ENCODE measurements around the gene CIROP. TPM values are rescaled to one million over a fixed set of nuclear protein-coding genes. Genes with fewer than 3 reads are reported as not detected.

CIROP gene
- total and polyA plus RNA-seq, 3 donors from 2014 or later: not detected

DNA sequence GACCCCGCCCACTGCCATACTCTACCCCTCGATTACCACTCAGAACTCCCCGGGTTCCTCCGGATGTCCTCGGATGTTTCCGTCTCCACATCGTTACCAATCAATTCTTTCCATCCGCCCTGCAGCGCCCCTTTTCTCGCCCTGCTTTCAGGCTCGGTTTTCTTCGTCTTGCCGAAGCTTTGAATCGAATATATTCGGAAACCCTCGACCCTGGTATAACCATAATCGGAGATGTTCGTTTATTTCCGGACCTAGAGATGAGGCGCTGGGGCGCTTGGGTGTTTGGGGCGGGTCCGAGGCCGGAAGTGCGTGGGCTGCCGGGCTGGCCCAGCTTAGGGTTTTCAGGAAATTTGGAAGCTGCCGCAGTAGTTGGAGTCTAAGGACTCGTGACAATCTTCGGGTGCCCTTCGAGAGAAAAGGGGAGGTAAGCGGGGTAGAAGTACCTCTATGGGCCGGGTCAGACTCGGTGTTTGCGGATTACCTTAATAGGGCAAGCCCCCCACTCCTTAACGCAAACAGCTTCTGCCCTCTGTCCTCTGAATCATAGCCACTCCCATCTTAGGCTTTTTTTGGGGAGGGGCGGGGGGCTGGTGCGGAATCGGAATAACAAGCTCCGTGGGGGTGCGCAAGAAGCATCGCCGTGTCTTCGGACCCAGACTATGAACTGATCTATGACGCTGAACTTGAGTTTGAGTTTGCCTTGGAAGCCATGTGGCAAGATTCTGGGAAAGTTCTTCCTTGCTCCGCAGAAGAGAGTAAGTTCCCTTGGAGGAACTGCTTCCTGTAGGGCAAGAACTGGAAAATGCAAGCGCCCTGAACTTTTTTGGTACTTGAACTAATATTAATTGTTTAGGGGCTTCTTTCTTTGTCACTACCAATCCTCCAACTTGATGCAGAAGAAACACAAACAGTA is 9.3 kb downstream of the CIROP start, which contains the start of gene C14orf119:
TSS of gene C14orf119 (plus strand) at position 310 of the 913 bp plus-strand sequence. CDS start 2,154 bp downstream, outside the sequence.
- peak; percentile 60 for TF ChIP-seq POLR2A (IDR thresholded peaks at IDR 0.05)
- TF ChIP-seq CTCF (IDR thresholded peaks at IDR 0.05): no peak
- peak; percentile 100 for DNase-seq
- 0 to 1% methylated on average over 32 to 46 of the region's 46 CpGs for WGBS, 2 donors
- H3K36me3 ChIP-seq (ENCODE audit: low read depth, missing control alignments): no peaks in the 10 kb centered on the region
- no peaks in the 10 kb centered on the region for H3K9me3 ChIP-seq
- H3K4me1 ChIP-seq: peaks cover 8% of the 10 kb centered on the region
- H3K4me3 ChIP-seq: peak within 1 kb of the TSS; percentile 95 to 98
- intact Hi-C loops (cut with DNase I; ENCODE audit: low total_unique reads): no loop called here
- H3K27ac ChIP-seq: peak within 1 kb of the TSS; percentile 98 to 100
- no peaks in the 10 kb centered on the region for H3K27me3 ChIP-seq

DNA sequence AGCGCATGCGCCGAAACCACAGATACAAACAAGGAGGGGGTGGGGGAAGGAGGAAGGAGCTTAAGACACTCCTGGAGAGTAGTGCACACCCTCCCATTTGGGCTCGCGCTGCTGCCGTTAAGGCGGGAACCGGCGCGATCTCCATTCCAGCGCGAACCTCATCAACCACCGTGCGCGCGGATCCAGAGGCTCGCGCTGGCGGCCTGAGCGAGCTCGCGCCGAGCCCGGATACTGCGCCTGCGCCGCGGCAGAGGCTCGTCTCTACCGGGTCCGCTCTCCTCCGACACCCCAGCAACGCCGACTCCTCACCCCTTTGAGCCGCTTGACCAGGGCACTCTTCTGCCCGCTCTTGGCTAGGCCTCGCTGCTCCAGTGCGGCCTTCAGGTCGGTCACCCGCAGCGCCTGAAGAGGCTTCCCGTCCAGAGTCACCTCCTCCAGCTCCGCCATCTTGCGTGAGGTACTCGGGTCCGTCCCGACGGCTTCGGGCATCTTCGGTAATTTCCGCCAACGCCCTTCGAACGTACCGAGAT is 10.1 kb downstream of the CIROP start, which contains the start of gene ACIN1:
TSS of gene ACIN1 (minus strand) at position 471 of the 530 bp plus-strand sequence. CDS start at position 447, 24 bp downstream.
- H3K9me3 ChIP-seq: no peaks in the 10 kb centered on the region
- H3K4me3 ChIP-seq: peak within 1 kb of the TSS; percentile 95 to 98
- H3K36me3 ChIP-seq (ENCODE audit: low read depth, missing control alignments): no peaks in the 10 kb centered on the region
- intact Hi-C loops (cut with DNase I; ENCODE audit: low total_unique reads): no loop called here
- WGBS, 2 donors: 0 to 1% methylated on average over 11 to 55 of the region's 55 CpGs
- H3K4me1 ChIP-seq: peaks cover 8% of the 10 kb centered on the region
- TF ChIP-seq POLR2A (IDR thresholded peaks at IDR 0.05): no peak
- peak in 1 of 3 experiments; percentile 22 for TF ChIP-seq CTCF (IDR thresholded peaks at IDR 0.05)
- peak; percentile 87 for DNase-seq
- no peaks in the 10 kb centered on the region for H3K27me3 ChIP-seq
- H3K27ac ChIP-seq: peak within 1 kb of the TSS; percentile 98 to 100

DNA sequence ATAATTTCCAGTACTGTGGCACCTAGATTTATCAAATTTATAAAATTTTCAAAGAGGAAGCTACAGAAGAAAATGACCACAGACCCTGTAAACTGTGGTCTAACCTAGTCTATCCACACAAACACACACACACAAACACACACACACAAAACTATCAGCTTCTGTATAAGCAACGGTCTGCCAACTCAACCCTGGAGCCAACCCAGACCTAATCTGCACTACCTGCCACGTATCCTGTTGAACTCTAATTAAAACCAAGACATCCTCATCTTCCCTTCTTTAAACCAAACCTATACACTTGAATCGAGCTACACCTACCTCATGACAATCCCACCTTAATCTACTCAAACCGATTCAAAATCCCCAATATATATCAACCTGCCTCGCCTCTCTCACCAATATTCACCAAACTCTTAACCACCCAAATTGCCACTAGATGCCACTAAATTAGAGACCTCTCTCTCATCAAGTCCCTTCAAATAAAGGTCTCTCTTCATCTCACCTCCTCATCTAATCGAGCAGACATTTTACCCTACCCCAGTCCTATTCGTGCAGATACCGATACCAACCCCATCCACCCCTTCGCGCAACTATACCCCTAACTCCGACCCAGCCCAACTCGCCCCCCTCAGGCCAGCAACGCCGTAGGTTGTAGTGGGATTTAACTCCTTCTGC is 10.7 kb downstream of the CIROP start:
- Histone ChIP-seq H3K36me3 (ENCODE audit: low read depth, missing control alignments) (no peaks in the 10 kb centered on the region), H3K27ac (peak overlapping the region; percentile 98 to 100), H3K4me1 (peaks cover 8% of the 10 kb centered on the region), H3K27me3 (no peaks in the 10 kb centered on the region), H3K4me3 (peak overlapping the region; percentile 95 to 98), H3K9me3 (no peaks in the 10 kb centered on the region)
- intact Hi-C loops (cut with DNase I; ENCODE audit: low total_unique reads): no loop called here
- no peak for TF ChIP-seq POLR2A (IDR thresholded peaks at IDR 0.05)
- no peak for TF ChIP-seq CTCF (IDR thresholded peaks at IDR 0.05)
- WGBS, 2 donors: 1% methylated on average over 14 of the region's 14 CpGs
- no peak for DNase-seq

GRCh38 chr14:23093526-23093925 is 11.3 kb downstream of the CIROP start:
- H3K4me1 ChIP-seq: peaks cover 8% of the 10 kb centered on the region

More at GRCh38 chr14:23093526-23093925, 11.3 kb downstream of the CIROP start:
- intact Hi-C loops (cut with DNase I; ENCODE audit: low total_unique reads): no loop called here
- no peaks in the 10 kb centered on the region for H3K9me3 ChIP-seq
- peak overlapping the region; percentile 95 to 98 for H3K4me3 ChIP-seq
- no peak overlapping the region for H3K27ac ChIP-seq
- no peaks in the 10 kb centered on the region for H3K36me3 ChIP-seq (ENCODE audit: low read depth, missing control alignments)
- WGBS, 2 donors: 52 to 67% methylated on average over 2 of the region's 2 CpGs
- TF ChIP-seq CTCF (IDR thresholded peaks at IDR 0.05) (no peak), POLR2A (IDR thresholded peaks at IDR 0.05) (no peak)
- no peaks in the 10 kb centered on the region for H3K27me3 ChIP-seq
- no peak for DNase-seq

All from testis (tissue), 3 donors.